ENCODE results near the gene ALPK3.

ALPK3 gene

DNA sequence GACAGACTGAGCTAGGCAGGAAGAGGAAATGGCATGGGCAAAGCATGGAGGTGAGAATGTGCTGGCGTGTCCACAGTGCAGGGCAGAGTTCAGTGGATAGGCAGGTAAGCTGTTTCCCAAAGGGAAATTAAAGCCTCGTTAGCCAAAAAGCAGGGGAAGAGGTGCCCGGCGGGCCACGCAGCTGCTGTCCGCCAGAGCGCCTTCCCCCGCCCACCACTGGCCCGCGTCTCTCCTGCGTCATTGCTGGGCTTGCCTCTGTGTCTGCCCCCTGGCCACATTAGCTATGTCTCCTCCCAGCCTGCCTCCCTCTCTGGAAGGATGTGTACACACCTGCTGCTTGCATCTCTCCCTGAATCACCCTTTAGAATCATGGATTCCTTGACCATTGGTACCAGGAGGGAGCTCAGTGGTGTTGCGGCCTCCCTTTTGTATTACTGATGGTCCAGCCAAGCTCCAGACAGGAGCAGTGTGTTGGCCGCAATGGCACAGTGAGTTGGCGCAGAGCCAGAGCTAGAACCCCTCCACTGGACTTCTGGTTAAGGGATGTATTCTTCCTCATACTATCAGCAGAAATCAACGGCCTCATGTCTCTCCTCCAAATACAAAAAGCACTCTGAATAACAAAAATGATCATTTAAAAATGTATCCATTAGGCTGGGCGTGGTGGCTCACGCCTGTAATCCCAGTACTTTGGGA, 93.9 kb downstream of the ALPK3 start:
- Histone ChIP-seq H3K9ac (ENCODE audit: low read depth in 1 of 2, low read length in 2 of 2) (no peak overlapping the region), H3K4me1 (ENCODE audit: control insufficient read depth in 1 of 2, insufficient read depth in 2 of 2, low read length in 2 of 2) (peaks cover 21 to 27% of the 10 kb centered on the region in 2 donors), H3K27ac (ENCODE audit: low read depth, low read length) (no peak overlapping the region), H3K27me3 (ENCODE audit: control insufficient read depth in 1 of 2, insufficient read depth in 2 of 2, low read length in 2 of 2) (no peaks in the 10 kb centered on the region), H3K9me3 (ENCODE audit: control insufficient read depth in 1 of 2, low read length in 2 of 2) (no peaks in the 10 kb centered on the region), H3K36me3 (ENCODE audit: control insufficient read depth in 1 of 2, insufficient read depth in 2 of 2, low read length in 2 of 2) (peaks cover 0 to 5% of the 10 kb centered on the region in 2 donors), H3K4me3 (ENCODE audit: low read depth in 1 of 2, low read length in 2 of 2) (peak overlapping the region in 1 of 2 donors; percentile 55)

DNA sequence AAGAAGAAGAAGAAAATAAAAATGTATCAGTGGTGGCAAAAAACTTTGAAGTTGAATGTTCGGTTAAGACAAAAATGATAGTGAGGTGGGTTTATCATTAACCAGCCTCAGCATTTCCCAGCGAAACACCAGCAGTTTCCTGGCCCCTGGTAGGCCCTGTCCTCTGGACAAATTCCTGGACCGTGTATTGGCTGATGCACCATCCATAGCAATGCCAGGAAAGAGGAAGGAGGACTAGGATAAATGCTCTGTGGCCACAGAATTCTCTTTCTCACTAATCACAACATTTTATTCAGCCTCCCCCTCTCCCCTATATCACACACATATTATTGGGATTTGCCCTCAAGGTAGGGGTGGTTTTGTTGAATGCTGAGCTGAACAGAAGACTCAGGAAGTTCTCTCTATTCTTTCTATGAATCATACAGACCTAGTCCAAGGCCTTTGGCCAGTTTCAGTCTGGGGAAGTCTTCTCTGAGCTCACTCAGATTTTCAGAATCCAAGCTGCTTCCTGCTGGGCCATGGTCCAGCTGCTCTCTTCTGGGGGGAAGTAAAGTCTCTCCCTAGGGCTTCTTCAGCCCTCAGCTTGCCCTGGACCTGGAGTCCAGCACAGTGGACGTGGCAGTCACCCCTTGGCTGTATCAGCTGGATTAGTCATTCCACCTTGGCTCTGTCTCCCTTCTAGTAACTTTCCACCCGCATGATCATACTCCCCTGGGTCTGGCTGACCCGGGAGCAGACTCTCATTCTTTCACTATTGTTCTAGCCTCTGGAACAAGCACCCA, 94.9 kb downstream of the ALPK3 start:
- Histone ChIP-seq H3K27ac (ENCODE audit: low read depth, low read length) (peak overlapping the region; percentile 55), H3K36me3 (ENCODE audit: control insufficient read depth in 1 of 2, insufficient read depth in 2 of 2, low read length in 2 of 2) (peaks cover 0 to 5% of the 10 kb centered on the region in 2 donors), H3K9ac (ENCODE audit: low read depth in 1 of 2, low read length in 2 of 2) (peak overlapping the region in 1 of 2 donors; percentile 35), H3K4me3 (ENCODE audit: low read depth in 1 of 2, low read length in 2 of 2) (no peak overlapping the region), H3K27me3 (ENCODE audit: control insufficient read depth in 1 of 2, insufficient read depth in 2 of 2, low read length in 2 of 2) (no peaks in the 10 kb centered on the region), H3K9me3 (ENCODE audit: control insufficient read depth in 1 of 2, low read length in 2 of 2) (no peaks in the 10 kb centered on the region), H3K4me1 (ENCODE audit: control insufficient read depth in 1 of 2, insufficient read depth in 2 of 2, low read length in 2 of 2) (peaks cover 21 to 27% of the 10 kb centered on the region in 2 donors)

- H3K36me3 ChIP-seq (ENCODE audit: control insufficient read depth in 1 of 2, insufficient read depth in 2 of 2, low read length in 2 of 2) = peaks cover 0 to 5% of the 10 kb centered on the region in 2 donors
- no peak overlapping the region for H3K9ac ChIP-seq (ENCODE audit: low read depth in 1 of 2, low read length in 2 of 2)
- peaks cover 21 to 29% of the 10 kb centered on the region in 2 donors for H3K4me1 ChIP-seq (ENCODE audit: control insufficient read depth in 1 of 2, insufficient read depth in 2 of 2, low read length in 2 of 2)
- no peaks in the 10 kb centered on the region for H3K9me3 ChIP-seq (ENCODE audit: control insufficient read depth in 1 of 2, low read length in 2 of 2)
- H3K27ac ChIP-seq (ENCODE audit: low read depth, low read length) = peak overlapping the region; percentile 55
- no peak overlapping the region for H3K4me3 ChIP-seq (ENCODE audit: low read depth in 1 of 2, low read length in 2 of 2)
- no peaks in the 10 kb centered on the region for H3K27me3 ChIP-seq (ENCODE audit: control insufficient read depth in 1 of 2, insufficient read depth in 2 of 2, low read length in 2 of 2)
These were observed 96.2 kb downstream of the ALPK3 start for GRCh38 chr15:84913360-84913723.

DNA sequence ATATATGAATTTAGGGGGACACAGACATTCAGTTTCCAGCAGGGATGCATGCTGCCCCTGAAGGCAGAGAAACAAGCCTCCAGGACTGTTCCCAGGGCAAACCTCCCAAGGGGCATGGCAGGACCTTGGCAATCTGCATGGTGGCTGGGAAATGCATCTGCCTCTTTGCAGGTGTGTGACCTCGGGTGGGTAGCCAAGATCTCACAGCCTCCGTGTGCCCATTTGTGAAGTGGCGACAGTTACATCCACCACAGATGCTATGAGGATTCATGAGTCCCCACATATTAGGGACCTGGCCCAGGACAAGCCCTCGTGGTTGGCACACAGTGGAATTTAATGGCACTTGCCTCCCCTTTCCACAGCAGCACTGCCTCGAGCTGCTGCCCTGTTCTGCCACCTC, 97.2 kb downstream of the ALPK3 start:
- Histone ChIP-seq H3K9ac (ENCODE audit: low read depth in 1 of 2, low read length in 2 of 2) (peak overlapping the region in 1 of 2 donors; percentile 6), H3K9me3 (ENCODE audit: control insufficient read depth in 1 of 2, low read length in 2 of 2) (no peaks in the 10 kb centered on the region), H3K27me3 (ENCODE audit: control insufficient read depth in 1 of 2, insufficient read depth in 2 of 2, low read length in 2 of 2) (no peaks in the 10 kb centered on the region), H3K4me1 (ENCODE audit: control insufficient read depth in 1 of 2, insufficient read depth in 2 of 2, low read length in 2 of 2) (peaks cover 21 to 30% of the 10 kb centered on the region in 2 donors), H3K27ac (ENCODE audit: low read depth, low read length) (no peak overlapping the region), H3K36me3 (ENCODE audit: control insufficient read depth in 1 of 2, insufficient read depth in 2 of 2, low read length in 2 of 2) (peaks cover 0 to 5% of the 10 kb centered on the region in 2 donors), H3K4me3 (ENCODE audit: low read depth in 1 of 2, low read length in 2 of 2) (no peak overlapping the region)

DNA sequence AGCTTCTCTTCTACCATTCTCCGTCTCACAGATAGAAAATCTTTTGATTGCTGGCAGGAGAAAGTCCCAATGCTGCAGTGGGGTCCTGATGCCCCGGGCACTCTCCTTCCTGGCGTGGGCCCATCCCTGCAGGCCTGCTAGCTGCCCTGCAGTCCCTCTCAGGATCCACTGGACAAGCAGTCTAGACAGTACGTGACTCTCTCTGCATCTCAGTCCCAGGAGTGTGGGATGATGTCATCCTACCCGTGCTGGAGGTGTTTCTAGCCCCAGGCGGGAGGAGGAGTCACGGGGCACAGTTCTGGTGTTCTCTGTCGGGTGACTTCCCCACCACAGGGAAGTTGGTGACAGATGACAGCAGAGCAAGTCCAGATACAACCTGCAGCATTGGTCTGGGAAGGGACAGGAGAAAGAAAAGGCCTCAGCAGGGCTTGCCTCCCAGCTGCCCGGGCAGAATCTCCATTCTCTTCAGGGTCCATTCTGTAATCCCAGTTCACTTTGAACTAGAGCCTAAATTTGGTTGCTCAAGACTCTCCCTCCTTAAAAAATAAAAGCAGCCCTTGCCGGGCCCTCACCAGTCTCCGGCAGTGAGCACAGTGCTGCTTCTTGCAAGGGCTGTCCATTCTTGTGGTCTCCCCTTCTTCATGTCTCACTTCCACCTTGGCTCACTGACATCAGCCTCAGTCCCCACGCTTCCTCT, 97.9 kb downstream of the ALPK3 start:
- Histone ChIP-seq H3K4me1 (ENCODE audit: control insufficient read depth in 1 of 2, insufficient read depth in 2 of 2, low read length in 2 of 2) (peaks cover 21 to 30% of the 10 kb centered on the region in 2 donors), H3K27ac (ENCODE audit: low read depth, low read length) (no peak overlapping the region), H3K36me3 (ENCODE audit: control insufficient read depth in 1 of 2, insufficient read depth in 2 of 2, low read length in 2 of 2) (peaks cover 0 to 5% of the 10 kb centered on the region in 2 donors), H3K9me3 (ENCODE audit: control insufficient read depth in 1 of 2, low read length in 2 of 2) (no peaks in the 10 kb centered on the region), H3K27me3 (ENCODE audit: control insufficient read depth in 1 of 2, insufficient read depth in 2 of 2, low read length in 2 of 2) (no peaks in the 10 kb centered on the region), H3K4me3 (ENCODE audit: low read depth in 1 of 2, low read length in 2 of 2) (no peak overlapping the region), H3K9ac (ENCODE audit: low read depth in 1 of 2, low read length in 2 of 2) (peak overlapping the region in 1 of 2 donors; percentile 6)

- no peak overlapping the region for H3K4me3 ChIP-seq (ENCODE audit: low read depth in 1 of 2, low read length in 2 of 2)
- no peak overlapping the region for H3K27ac ChIP-seq (ENCODE audit: low read depth, low read length)
- peaks cover 0 to 5% of the 10 kb centered on the region in 2 donors for H3K36me3 ChIP-seq (ENCODE audit: control insufficient read depth in 1 of 2, insufficient read depth in 2 of 2, low read length in 2 of 2)
- H3K9ac ChIP-seq (ENCODE audit: low read depth in 1 of 2, low read length in 2 of 2) = no peak overlapping the region
- no peaks in the 10 kb centered on the region for H3K9me3 ChIP-seq (ENCODE audit: control insufficient read depth in 1 of 2, low read length in 2 of 2)
- no peaks in the 10 kb centered on the region for H3K27me3 ChIP-seq (ENCODE audit: control insufficient read depth in 1 of 2, insufficient read depth in 2 of 2, low read length in 2 of 2)
- peaks cover 20 to 29% of the 10 kb centered on the region in 2 donors for H3K4me1 ChIP-seq (ENCODE audit: control insufficient read depth in 1 of 2, insufficient read depth in 2 of 2, low read length in 2 of 2)
These were observed 98.4 kb downstream of the ALPK3 start for GRCh38 chr15:84915606-84915958.

GRCh38 chr15:84917452-84917851, 100.3 kb downstream of the ALPK3 start:
- Histone ChIP-seq H3K9ac (ENCODE audit: low read depth in 1 of 2, low read length in 2 of 2) (no peak overlapping the region), H3K27ac (ENCODE audit: low read depth, low read length) (no peak overlapping the region), H3K4me1 (ENCODE audit: control insufficient read depth in 1 of 2, insufficient read depth in 2 of 2, low read length in 2 of 2) (peaks cover 3 to 11% of the 10 kb centered on the region in 2 donors), H3K36me3 (ENCODE audit: control insufficient read depth in 1 of 2, insufficient read depth in 2 of 2, low read length in 2 of 2) (peaks cover 0 to 5% of the 10 kb centered on the region in 2 donors), H3K9me3 (ENCODE audit: control insufficient read depth in 1 of 2, low read length in 2 of 2) (no peaks in the 10 kb centered on the region), H3K4me3 (ENCODE audit: low read depth in 1 of 2, low read length in 2 of 2) (no peak overlapping the region), H3K27me3 (ENCODE audit: control insufficient read depth in 1 of 2, insufficient read depth in 2 of 2, low read length in 2 of 2) (no peaks in the 10 kb centered on the region)

DNA sequence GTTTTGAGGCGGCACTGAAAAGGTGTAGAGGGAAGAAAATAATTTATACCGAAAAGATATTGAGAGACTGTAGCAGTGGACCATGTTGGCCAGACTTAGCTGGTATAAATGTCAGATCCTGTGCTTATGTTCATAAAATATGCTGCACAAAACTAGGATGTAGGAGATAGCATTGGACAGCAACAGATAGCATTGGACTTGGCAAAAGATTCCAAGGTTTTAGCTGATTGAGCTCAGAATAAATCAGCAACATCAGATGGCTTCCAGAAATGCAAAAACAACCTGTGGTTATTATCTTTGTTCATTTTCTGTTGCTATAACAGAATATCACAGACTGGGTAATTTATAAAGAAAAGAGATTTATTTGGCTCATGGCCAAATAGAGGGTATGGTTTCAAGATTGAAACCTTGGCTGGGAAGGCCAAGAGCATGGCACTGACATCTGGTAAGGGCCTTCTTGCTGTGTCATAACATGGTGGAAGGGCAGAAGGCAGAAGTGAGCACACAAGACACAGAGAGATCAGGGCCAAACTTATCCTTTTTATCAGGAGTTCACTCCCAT, 102.0 kb downstream of the ALPK3 start:
- Histone ChIP-seq H3K9me3 (ENCODE audit: control insufficient read depth in 1 of 2, low read length in 2 of 2) (no peaks in the 10 kb centered on the region), H3K9ac (ENCODE audit: low read depth in 1 of 2, low read length in 2 of 2) (no peak overlapping the region), H3K27me3 (ENCODE audit: control insufficient read depth in 1 of 2, insufficient read depth in 2 of 2, low read length in 2 of 2) (no peaks in the 10 kb centered on the region)

GRCh38 chr15:84921121-84921520, 104.0 kb downstream of the ALPK3 start:
- Histone ChIP-seq H3K4me3 (ENCODE audit: low read depth in 1 of 2, low read length in 2 of 2) (no peak overlapping the region), H3K9me3 (ENCODE audit: control insufficient read depth in 1 of 2, low read length in 2 of 2) (no peaks in the 10 kb centered on the region), H3K36me3 (ENCODE audit: control insufficient read depth in 1 of 2, insufficient read depth in 2 of 2, low read length in 2 of 2) (no peaks in the 10 kb centered on the region), H3K4me1 (ENCODE audit: control insufficient read depth in 1 of 2, insufficient read depth in 2 of 2, low read length in 2 of 2) (peaks cover 4 to 7% of the 10 kb centered on the region in 2 donors), H3K27ac (ENCODE audit: low read depth, low read length) (no peak overlapping the region), H3K27me3 (ENCODE audit: control insufficient read depth in 1 of 2, insufficient read depth in 2 of 2, low read length in 2 of 2) (no peaks in the 10 kb centered on the region), H3K9ac (ENCODE audit: low read depth in 1 of 2, low read length in 2 of 2) (no peak overlapping the region)

More for the DNA sequence above, 102.0 kb downstream of the ALPK3 start:
- Histone ChIP-seq H3K4me3 (ENCODE audit: low read depth in 1 of 2, low read length in 2 of 2) (no peak overlapping the region), H3K36me3 (ENCODE audit: control insufficient read depth in 1 of 2, insufficient read depth in 2 of 2, low read length in 2 of 2) (peaks cover 0 to 4% of the 10 kb centered on the region in 2 donors), H3K4me1 (ENCODE audit: control insufficient read depth in 1 of 2, insufficient read depth in 2 of 2, low read length in 2 of 2) (peaks cover 0 to 9% of the 10 kb centered on the region in 2 donors), H3K27ac (ENCODE audit: low read depth, low read length) (no peak overlapping the region)
